ENCODE data around the gene SLC22A17.

SLC22A17 gene

GRCh38 chr14:23366426-23366921, 13.8 kb upstream of the SLC22A17 start:
- no peaks in the 10 kb centered on the region for H3K36me3 ChIP-seq (ENCODE audit: control insufficient read depth, low read length)
- no peaks in the 10 kb centered on the region for H3K9me3 ChIP-seq (ENCODE audit: control insufficient read depth, insufficient read depth, low read length)
- no peak overlapping the region for H3K27ac ChIP-seq (ENCODE audit: low read depth, low read length)
- no peak overlapping the region for H3K4me2 ChIP-seq (ENCODE audit: low read length)
- no peaks in the 10 kb centered on the region for H3K4me1 ChIP-seq (ENCODE audit: control insufficient read depth, low read length)
- no peak overlapping the region for H3K4me3 ChIP-seq (ENCODE audit: low read length)
- peaks cover 3% of the 10 kb centered on the region; the same call in 1 of the 2 replicates for H3K27me3 ChIP-seq (ENCODE audit: control insufficient read depth, low read length)
- H3K79me2 ChIP-seq (ENCODE audit: control insufficient read depth, low read length), result no peaks in the 10 kb centered on the region
- no peaks in the 10 kb centered on the region for H3F3A ChIP-seq (ENCODE audit: control insufficient read depth, insufficient read depth)
- no peaks in the 10 kb centered on the region for H3K9me2 ChIP-seq (replicated peaks; ENCODE audit: control insufficient read depth, low read length)
- TF ChIP-seq, protein P1, sequence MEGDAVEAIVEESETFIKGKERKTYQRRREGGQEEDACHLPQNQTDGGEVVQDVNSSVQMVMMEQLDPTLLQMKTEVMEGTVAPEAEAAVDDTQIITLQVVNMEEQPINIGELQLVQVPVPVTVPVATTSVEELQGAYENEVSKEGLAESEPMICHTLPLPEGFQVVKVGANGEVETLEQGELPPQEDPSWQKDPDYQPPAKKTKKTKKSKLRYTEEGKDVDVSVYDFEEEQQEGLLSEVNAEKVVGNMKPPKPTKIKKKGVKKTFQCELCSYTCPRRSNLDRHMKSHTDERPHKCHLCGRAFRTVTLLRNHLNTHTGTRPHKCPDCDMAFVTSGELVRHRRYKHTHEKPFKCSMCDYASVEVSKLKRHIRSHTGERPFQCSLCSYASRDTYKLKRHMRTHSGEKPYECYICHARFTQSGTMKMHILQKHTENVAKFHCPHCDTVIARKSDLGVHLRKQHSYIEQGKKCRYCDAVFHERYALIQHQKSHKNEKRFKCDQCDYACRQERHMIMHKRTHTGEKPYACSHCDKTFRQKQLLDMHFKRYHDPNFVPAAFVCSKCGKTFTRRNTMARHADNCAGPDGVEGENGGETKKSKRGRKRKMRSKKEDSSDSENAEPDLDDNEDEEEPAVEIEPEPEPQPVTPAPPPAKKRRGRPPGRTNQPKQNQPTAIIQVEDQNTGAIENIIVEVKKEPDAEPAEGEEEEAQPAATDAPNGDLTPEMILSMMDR (IDR thresholded peaks at IDR 0.05; ENCODE audit: low read depth, low read length, poor library complexity, severe bottlenecking), result no peak
- no peak for TF ChIP-seq EZH2phosphoT487 (IDR thresholded peaks at IDR 0.05; ENCODE audit: borderline replicate concordance, low read length)
- no peaks in the 10 kb centered on the region for H4K20me1 ChIP-seq (ENCODE audit: control insufficient read depth, insufficient read depth, low read depth, low read length)

- H4K20me1 ChIP-seq (ENCODE audit: control insufficient read depth, insufficient read depth, low read depth, low read length), result no peaks in the 10 kb centered on the region
- H3K27ac ChIP-seq (ENCODE audit: low read depth, low read length), result no peak overlapping the region
- H3K9me2 ChIP-seq (replicated peaks; ENCODE audit: control insufficient read depth, low read length), result no peaks in the 10 kb centered on the region
- H3K27me3 ChIP-seq (ENCODE audit: control insufficient read depth, low read length), result peaks cover 3% of the 10 kb centered on the region; the same call in 1 of the 2 replicates
- H3K4me1 ChIP-seq (ENCODE audit: control insufficient read depth, low read length), result no peaks in the 10 kb centered on the region
- H3K4me2 ChIP-seq (ENCODE audit: low read length), result no peak overlapping the region
- H3K9me3 ChIP-seq (ENCODE audit: control insufficient read depth, insufficient read depth, low read length), result no peaks in the 10 kb centered on the region
- H3F3A ChIP-seq (ENCODE audit: control insufficient read depth, insufficient read depth), result no peaks in the 10 kb centered on the region
- H3K36me3 ChIP-seq (ENCODE audit: control insufficient read depth, low read length), result no peaks in the 10 kb centered on the region
- TF ChIP-seq, protein P1 (IDR thresholded peaks at IDR 0.05; ENCODE audit: low read depth, low read length, poor library complexity, severe bottlenecking), result no peak
- TF ChIP-seq EZH2phosphoT487 (IDR thresholded peaks at IDR 0.05; ENCODE audit: borderline replicate concordance, low read length), result no peak
- H3K79me2 ChIP-seq (ENCODE audit: control insufficient read depth, low read length), result no peaks in the 10 kb centered on the region
- H3K4me3 ChIP-seq (ENCODE audit: low read length), result no peak overlapping the region
Measured at GRCh38 chr14:23365732-23366425, 13.2 kb upstream of the SLC22A17 start.

DNA sequence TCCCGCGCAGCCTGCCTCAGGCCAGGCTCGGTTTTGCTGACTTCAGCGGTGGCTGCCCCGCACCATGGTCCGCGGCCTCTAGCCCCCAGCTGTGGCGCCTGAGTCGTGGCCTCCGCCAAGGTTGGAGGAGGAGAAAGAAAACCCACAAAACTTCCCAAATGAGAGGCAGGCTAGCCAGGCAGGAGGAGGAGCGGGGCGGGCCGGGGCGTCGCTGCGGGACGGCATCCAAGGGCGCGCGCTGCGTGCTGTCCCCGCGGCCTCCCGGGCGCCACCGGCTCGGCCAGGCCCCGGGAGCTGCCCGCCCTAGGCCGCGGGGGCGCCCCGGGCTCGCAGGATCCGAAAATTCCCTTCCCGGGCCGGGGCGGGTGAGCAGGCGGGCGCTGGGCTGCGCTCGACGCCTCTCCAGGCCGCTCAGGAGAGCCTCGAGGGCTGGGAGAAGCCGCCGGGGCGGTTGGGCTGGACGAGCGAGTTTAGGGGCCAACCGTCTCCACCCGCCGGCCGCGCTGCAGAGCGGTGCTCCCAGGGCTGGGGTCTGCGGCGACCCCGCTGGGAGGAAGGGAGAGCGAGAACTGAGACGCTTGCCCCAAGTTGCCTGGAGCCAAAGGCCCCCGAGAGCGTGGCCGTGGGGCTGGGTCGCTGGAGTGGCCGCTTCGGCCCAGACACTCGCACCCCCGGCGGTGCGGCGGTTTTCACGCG, 12.5 kb upstream of the SLC22A17 start, which contains the start of gene EFS:
EFS (minus strand) TSS at position 137 of the 696 bp plus-strand sequence. CDS start 147 bp downstream, outside the sequence.
- Histone ChIP-seq H3K4me2 (ENCODE audit: low read length) (no peak within 1 kb of the TSS), H3K4me1 (ENCODE audit: control insufficient read depth, low read length) (no peaks in the 10 kb centered on the region)
- no peak for TF ChIP-seq EZH2phosphoT487 (IDR thresholded peaks at IDR 0.05; ENCODE audit: borderline replicate concordance, low read length)
- TF ChIP-seq, protein P1 (IDR thresholded peaks at IDR 0.05; ENCODE audit: low read depth, low read length, poor library complexity, severe bottlenecking), result no peak

More for the DNA sequence above, 12.5 kb upstream of the SLC22A17 start, which contains the start of gene EFS:
- Histone ChIP-seq H4K20me1 (ENCODE audit: control insufficient read depth, insufficient read depth, low read depth, low read length) (no peaks in the 10 kb centered on the region), H3K9me2 (replicated peaks; ENCODE audit: control insufficient read depth, low read length) (no peaks in the 10 kb centered on the region), H3K9me3 (ENCODE audit: control insufficient read depth, insufficient read depth, low read length) (no peaks in the 10 kb centered on the region), H3K4me3 (ENCODE audit: low read length) (no peak within 1 kb of the TSS), H3K79me2 (ENCODE audit: control insufficient read depth, low read length) (no peaks in the 10 kb centered on the region), H3K27ac (ENCODE audit: low read depth, low read length) (no peak within 1 kb of the TSS), H3F3A (ENCODE audit: control insufficient read depth, insufficient read depth) (no peaks in the 10 kb centered on the region), H3K27me3 (ENCODE audit: control insufficient read depth, low read length) (peaks cover 3% of the 10 kb centered on the region; the same call in 1 of the 2 replicates), H3K36me3 (ENCODE audit: control insufficient read depth, low read length) (no peaks in the 10 kb centered on the region)
